IMR-90 (cell line): ENCODE measurements around the gene TDG.

Experiments used
- CTCF ChIP-seq: conservative IDR thresholded peaks from 2 replicates; pipeline ENCODE4 v1.5.1; 2012; ENCODE audit warnings: mild to moderate bottlenecking, low read depth, low read length, improper control_type of control experiment
- MAFK ChIP-seq: IDR thresholded peaks from 2 replicates; pipeline ENCODE4 v1.6.1; 2012; ENCODE audit warnings: low read depth, low read length, improper control_type of control experiment
- MXI1 ChIP-seq: IDR thresholded peaks from 2 replicates; pipeline ENCODE4 v1.6.1; 2012; ENCODE audit warnings: low read depth, mild to moderate bottlenecking, low read length, moderate library complexity, borderline replicate concordance
- POLR2A ChIP-seq: IDR thresholded peaks from 2 replicates; pipeline ENCODE4 v1.6.1; 2012; ENCODE audit warnings: mild to moderate bottlenecking, low read depth, low read length
- RAD21 ChIP-seq: IDR thresholded peaks from 2 replicates; pipeline ENCODE4 v1.6.1; 2012; ENCODE audit warnings: low read length, improper control_type of control experiment
- SMC3 ChIP-seq: fragments of 150-350 bp; IDR thresholded peaks from 2 replicates; pipeline ENCODE4 v1.6.1; 2016; ENCODE audit warnings: low read depth, mild to moderate bottlenecking, antibody characterized with exemption, low read length, moderate library complexity

GRCh38 chr12:104010606-104011169 lies 45.0 kb downstream of the TDG start:
- TF ChIP-seq RAD21 (no peak), SMC3 (no peak), CTCF (no peak), POLR2A (no peak), MAFK (no peak), MXI1 (no peak)
